ENCODE measurements around the gene CHD5.

- no peak for TF ChIP-seq POLR2A (IDR thresholded peaks at IDR 0.05)
- no peak for TF ChIP-seq CTCF (IDR thresholded peaks at IDR 0.05)
These were observed 35.9 kb downstream of the CHD5 start for GRCh38 chr1:6144175-6144574.

All from esophagus squamous epithelium (tissue), 4 donors.